ENCODE results near the gene TDRD12.

DNA sequence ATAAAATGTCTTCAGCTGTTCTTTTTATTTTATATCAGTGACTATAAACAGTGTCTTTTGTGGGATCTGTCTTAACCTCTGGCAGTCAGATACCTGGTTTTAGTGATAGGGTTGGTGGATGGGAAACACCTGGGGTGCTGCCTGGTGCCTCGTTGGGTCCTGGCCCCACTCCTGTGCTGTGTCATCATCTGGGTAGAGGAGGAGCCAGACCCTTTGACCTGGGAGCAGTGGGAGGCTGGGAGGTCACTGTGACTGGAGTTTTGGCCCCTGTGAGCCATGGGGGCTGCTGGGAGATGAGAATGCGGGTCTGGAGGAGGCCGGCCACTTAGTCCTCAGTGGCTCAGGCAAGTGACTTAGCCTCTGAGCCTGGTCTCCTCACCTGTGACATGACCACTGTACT is 29.4 kb downstream of the TDRD12 start:
- TF ChIP-seq CTCF (IDR thresholded peaks at IDR 0.05) (no peak), POLR2A (IDR thresholded peaks at IDR 0.05) (no peak), EP300 (IDR thresholded peaks at IDR 0.05; ENCODE audit: low read depth) (no peak), POLR2AphosphoS5 (IDR thresholded peaks at IDR 0.05) (no peak)
